HG02678 (cell line): Measurements from ENCODE around the gene RNPEPL1.

ENCODE experiments used
- ATAC-seq: cut with Tn5 transposase; IDR thresholded peaks from one replicate; pipeline ENCODE4 v1.9.1; 2021; ENCODE audit warnings: mild to moderate bottlenecking, moderate library complexity; ENCODE audit not compliant: unreplicated experiment

RNPEPL1 gene

GRCh38 chr2:240564561-240565332 is 3.5 kb upstream of the RNPEPL1 start:
- ATAC-seq = no peak

GRCh38 chr2:240565333-240566202 is 2.7 kb upstream of the RNPEPL1 start:
- ATAC-seq = peak; percentile 29

GRCh38 chr2:240566203-240567136 is 1.8 kb upstream of the RNPEPL1 start:
- peak; percentile 48 for ATAC-seq

- no peak for ATAC-seq
These were observed 980 bp upstream of the RNPEPL1 start for GRCh38 chr2:240567137-240567871.

- peak; percentile 29 for ATAC-seq
These were observed 616 bp downstream of the RNPEPL1 start for GRCh38 chr2:240568678-240569522.

GRCh38 chr2:240569523-240569997 is 1.3 kb downstream of the RNPEPL1 start:
- no peak for ATAC-seq

GRCh38 chr2:240569998-240570530 is 1.8 kb downstream of the RNPEPL1 start:
- ATAC-seq = no peak

- ATAC-seq = no peak
These were observed 2.4 kb downstream of the RNPEPL1 start for GRCh38 chr2:240570531-240571313.

GRCh38 chr2:240571314-240571973 is 3.2 kb downstream of the RNPEPL1 start:
- no peak for ATAC-seq

- no peak for ATAC-seq
These were observed 4.1 kb downstream of the RNPEPL1 start for GRCh38 chr2:240572141-240573031.

- ATAC-seq = no peak
These were observed 4.8 kb downstream of the RNPEPL1 start for GRCh38 chr2:240573071-240573515.

GRCh38 chr2:240573516-240574385 is 5.5 kb downstream of the RNPEPL1 start:
- no peak for ATAC-seq

- no peak for ATAC-seq
These were observed 6.3 kb downstream of the RNPEPL1 start for GRCh38 chr2:240574386-240575100.

- ATAC-seq = no peak
These were observed 7.0 kb downstream of the RNPEPL1 start for GRCh38 chr2:240575101-240575965.
